Measurements from ENCODE around the gene CAMK1D.
"Not testable (repeated sequence)": the region's sequence is repeated elsewhere in the genome, so short reads cannot be mapped to it uniquely, and the experiment has no call there.

CAMK1D gene

GRCh38 chr10:12341526-12341925 is 7.8 kb upstream of the CAMK1D start:
- DNase-seq = no peak

DNA sequence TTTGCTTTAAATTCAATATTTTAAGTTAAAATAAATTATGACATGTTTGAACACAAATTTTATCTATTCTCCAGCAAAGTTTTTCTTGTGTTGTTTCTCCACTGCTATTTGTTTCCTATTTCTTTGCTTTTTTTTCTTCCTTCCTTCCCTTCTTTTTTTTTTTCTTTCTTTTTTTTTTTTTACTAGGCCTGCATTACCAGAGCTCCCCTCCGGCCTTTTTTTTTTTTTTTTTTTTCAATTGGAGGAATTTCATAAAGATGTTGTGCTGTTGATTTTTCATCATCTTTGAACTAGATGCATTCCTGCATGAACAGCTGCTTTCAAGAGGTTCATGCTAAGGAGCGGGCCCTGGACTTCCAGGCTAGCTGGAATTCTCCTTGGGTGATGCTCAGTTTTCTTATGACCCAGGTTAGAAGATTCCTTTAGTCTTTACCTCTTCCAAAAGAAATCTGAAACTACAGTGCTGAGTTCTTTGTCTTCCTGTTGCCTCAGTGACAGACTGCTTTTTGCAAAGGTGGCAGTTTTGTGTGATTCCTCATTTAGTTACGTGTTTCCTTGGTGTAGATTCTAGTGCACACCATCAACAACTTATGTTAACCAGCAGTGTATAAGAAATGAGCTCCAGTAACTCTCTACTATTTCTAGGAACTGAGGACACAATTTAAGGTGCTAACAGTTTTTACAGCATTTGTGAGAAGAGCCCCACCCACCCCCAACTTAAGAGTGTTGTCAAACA is 4.8 kb upstream of the CAMK1D start:
- DNase-seq = no peak

DNA sequence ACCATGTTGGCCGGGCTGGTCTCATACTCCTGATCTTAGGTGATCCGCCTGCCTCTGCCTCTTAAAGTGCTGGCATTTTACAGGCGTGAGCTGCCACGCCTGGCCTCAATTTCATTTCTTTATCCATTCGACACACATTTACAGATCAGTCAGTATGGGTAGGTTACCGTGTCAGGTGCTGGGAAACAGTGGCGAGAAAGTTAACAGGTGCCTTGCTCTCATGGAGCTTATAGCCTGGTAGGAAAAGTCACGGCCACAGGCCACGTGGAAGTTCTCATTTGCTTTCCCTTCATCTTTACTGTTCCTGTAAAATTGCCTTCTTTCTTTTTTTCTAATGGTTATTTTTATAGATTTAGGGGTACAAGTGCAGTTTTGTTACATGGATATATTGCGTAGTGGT is 2.6 kb upstream of the CAMK1D start:
- DNase-seq = no peak

DNA sequence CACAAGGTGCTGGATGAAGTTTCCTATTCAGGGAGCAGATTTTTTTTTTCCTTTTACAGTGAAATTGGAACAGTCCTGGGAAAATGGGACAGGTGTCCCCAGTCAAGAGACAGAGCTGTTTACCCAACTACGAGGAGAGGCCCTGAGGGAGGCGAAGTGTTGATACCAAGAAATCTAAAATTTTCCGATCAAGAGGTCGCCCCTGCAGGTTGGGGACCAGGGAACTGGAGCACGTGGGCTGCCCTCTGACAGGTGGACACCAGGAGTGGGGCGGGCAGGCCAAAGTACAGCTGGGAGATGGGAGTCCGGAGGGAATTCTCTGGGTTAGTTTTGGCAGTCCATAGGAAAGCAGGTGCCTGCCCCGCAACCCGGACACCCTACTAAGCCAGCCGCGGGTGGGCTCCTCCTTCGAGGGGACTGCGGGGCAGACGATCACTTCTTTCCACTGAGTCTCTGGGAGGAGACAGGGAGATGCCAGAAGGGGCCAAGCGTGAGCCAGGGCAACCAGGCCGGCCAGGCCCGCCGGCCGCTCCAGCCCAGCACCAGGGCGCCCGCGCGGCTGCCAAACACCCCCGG is 965 bp upstream of the CAMK1D start:
- DNase-seq = no peak

- DNase-seq = no peak
Measured at GRCh38 chr10:12349629-12350166, 351 bp downstream of the CAMK1D start.

DNA sequence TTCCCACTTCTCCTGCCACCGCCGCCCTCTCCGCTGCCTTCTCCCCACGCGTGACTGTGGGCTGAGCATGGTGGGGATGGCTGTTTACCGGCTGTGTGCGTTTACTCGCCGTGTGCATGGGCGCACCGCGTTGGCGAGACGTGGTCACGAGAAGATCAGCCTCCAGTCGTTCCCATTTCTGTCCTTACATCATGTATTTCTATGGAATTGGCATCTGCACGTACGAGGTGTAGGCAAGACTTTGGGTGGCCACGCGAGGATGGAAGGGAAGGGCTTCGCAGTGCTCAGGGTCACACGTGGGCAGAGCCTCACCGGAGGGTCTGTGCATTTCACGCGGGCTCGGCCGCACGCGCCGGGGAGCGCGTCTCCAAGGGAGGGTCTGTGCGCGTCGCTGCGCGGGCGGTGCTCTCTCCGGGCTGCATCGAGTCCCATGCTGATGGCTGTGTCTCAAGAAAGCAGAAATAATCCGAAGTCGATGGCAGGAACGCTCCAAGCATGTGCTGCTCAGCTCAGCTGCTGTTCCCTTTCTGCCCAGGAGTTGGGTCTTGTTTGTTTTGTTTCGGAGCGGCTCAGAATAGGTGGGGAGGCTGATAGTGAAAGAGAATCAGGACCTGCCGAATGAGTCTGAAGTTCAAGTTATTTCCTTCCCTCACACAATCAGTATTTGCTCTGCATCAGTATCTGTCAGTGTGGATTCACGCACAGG is 973 bp downstream of the CAMK1D start:
- peak; percentile 35 for DNase-seq

GRCh38 chr10:12350925-12351324 is 1.6 kb downstream of the CAMK1D start:
- no peak for DNase-seq

GRCh38 chr10:12351447-12351846 is 2.1 kb downstream of the CAMK1D start:
- no peak for DNase-seq

GRCh38 chr10:12351889-12352288 is 2.5 kb downstream of the CAMK1D start:
- no peak for DNase-seq

GRCh38 chr10:12353399-12354242 is 4.3 kb downstream of the CAMK1D start:
- no peak for DNase-seq

- not testable (repeated sequence) for DNase-seq
Measured at GRCh38 chr10:12354696-12355095, 5.3 kb downstream of the CAMK1D start.

DNA sequence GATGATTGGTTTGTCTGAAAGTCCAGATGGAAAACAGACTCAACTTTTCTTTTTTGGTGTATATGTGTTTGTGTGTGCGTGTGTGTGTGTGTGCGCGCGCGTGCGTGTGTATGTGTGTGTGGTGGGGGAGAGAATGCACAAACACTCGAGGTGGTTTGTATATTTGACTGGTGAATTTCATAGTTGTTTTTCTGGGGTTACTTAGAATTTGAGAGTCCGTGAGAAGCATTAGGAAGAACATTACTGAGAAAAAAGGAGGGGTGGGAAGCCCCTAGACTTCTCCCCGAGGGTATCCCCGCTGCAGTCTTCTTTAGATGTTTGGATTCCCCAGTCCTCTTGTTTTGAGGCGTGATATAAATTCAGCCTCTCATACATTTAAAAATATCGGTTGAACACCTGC is 6.0 kb downstream of the CAMK1D start:
- no peak for DNase-seq

GRCh38 chr10:12357525-12358151 is 8.3 kb downstream of the CAMK1D start:
- no peak for DNase-seq

DNA sequence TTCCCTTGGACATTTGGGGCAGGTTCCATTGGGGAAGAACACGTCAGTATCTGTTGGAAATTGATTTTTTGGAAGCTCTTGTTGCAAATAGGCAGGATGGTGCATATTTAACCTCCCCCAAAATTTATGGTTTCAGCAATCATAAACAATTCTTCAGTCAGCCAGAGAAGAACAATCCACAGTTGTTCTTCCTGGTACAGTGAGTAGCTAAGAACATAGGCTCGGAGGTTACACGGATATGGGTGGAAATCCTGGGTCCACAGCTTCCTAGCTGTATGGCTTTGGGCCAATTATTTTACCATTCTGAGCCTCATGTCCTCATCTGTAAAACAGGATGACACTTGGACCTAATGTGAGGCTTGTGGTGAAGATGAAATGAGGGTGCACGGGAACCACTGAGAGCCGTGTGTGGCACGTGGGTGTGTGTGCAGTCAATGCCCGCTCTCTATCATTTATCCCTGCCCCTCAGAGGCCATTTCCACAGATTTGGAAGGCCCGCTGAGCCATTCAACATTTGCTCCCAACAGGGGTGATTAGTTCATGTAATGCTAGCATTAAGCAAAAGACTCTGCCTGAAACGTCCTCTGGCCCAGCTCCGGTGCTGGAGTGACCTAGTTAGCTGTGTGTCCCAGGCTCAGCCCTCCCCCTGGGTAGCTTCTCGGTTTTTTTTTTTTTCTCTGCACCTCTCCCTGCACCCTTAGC is 9.7 kb downstream of the CAMK1D start:
- no peak for DNase-seq

DNA sequence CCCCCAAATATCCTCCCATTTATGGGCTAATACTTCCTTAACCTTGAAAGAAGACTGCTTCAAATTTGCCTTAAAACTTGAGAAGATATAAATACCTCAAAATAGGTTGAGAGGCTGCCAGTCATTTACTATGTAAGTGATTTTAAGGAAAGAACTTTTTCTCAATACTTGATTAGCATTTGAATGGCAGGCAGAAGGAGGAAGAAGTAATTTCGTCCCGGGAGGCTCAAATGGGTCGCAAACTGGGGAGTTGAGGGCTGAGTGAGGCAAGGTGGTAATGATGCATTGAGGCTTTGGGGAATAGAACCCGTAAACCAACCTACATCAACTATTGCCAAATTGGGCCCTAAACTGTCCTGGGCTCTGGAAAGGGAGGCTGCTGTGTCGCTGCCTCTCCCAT is 11.1 kb downstream of the CAMK1D start:
- no peak for DNase-seq

DNA sequence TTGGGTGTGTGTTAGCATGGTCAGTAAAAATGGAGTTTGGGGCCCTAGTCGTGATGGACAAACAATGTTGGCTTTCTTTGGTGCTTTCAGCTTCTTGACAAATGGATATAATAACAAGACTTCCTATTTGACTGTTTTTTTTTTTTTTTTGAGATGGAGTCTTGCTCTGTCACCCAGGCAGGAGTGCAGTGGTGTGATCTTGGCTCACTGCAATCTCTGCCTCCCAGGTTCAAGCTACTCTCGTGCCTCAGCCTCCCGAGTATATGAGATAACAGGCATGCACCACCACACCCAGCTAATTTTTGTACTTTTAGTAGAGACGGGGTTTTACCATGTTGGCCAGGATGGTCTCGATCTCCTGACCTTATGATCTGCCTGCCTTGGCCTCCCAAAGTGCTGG is 11.8 kb downstream of the CAMK1D start:
- DNase-seq = not testable (repeated sequence)

DNA sequence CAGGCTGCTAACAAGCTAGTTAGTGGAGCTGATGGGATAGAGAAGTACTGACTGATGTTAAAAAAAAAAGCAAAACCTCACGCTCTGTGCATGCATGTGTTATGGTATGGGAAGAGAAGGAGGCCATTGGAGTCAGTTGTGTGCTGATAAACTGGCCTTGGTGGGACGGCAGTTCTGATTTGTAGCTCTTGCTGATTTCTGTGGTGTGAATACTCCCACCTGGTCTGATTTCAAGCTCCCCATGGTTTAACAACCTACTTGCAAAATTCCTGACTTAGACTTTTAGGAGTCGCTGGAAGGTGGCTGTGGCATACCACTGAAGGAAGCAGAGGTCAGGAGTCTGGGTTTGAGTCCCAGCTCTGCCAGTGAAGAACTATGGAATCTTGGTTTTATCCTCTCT is 15.2 kb downstream of the CAMK1D start:
- no peak for DNase-seq

- DNase-seq = no peak
Measured at GRCh38 chr10:12367272-12367671, 17.9 kb downstream of the CAMK1D start.

- no peak for DNase-seq
Measured at GRCh38 chr10:12369982-12370381, 20.6 kb downstream of the CAMK1D start.

DNA sequence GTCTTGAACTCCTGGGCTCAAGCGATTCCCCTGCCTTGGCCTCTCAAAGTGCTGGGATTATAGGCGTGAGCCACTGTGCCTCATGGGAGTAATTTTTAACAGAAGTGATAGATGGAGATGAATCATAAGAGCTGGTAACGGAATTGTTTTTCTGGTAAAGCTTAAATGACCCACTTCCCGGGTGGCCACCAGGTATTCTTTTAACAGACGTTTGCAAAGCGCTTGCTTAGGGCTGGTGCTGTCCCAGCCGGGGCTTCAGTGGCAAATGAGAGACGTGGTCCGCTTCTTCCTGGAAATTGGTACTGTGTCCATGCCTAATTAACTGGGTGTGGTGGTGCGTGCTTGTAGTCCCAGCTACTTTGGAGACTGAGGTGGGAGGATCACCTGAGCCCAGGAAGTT is 23.5 kb downstream of the CAMK1D start:
- DNase-seq = no peak

DNA sequence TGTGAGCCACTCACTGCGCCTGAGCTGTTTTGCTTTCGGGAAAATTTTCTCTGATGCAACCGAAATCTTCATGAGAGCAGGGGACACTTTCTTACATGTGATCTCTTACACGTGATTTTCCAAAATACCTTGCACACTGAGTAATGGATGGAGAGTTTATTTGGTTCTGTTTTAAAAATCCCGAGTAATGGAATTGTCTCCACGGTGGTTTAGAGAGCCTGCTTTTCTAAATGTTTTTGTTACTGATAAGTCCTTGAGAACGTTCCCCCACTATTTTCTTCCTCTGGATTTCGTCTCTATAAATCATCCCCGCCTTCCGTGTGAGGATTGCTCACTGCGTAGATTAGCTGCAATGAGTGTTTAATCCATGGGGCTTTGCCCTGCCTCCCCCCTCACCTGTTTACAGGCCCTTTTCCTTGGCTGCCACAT is 25.7 kb downstream of the CAMK1D start:
- DNase-seq = no peak

DNA sequence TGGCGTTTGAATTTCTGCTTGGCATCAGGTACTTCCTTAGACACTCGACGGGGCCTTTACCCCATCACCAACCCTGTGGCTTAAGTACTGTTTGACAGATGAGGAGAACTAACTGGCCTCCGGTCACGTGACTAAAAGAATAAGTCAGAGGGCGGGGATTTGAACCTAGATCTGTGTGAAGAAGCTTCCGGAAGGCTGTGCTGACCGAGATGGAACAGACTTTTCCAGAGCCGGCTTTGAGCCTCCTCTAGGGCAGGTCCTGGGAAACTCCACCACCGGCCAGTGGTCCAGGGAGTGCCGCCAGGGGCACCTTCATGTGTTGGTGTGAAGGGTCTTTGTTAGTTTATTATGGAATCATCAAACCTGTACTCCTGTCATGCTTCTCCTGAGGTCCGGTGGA is 26.9 kb downstream of the CAMK1D start:
- no peak for DNase-seq
